Lower leg skin (tissue), 3 donors: ENCODE results near the gene DHX8.

ENCODE experiments used
- POLR2A ChIP-seq, 2 donors: fragments of 450-650 bp; IDR thresholded peaks; one replicate each; pipeline ENCODE4 v1.6.1; 2016 to 2017; ENCODE audit warnings: antibody characterized with exemption in 2 of 2, mild to moderate bottlenecking in 1 of 2, moderate library complexity in 1 of 2
- TF ChIP-seq, protein P1 (sequence below), 3 donors: fragments of 450-650 bp; IDR thresholded peaks; one replicate each; pipeline ENCODE4 v1.5.1; 2016; ENCODE audit warnings: antibody characterized with exemption in 3 of 3, mild to moderate bottlenecking in 3 of 3, moderate library complexity in 2 of 3

DNA sequence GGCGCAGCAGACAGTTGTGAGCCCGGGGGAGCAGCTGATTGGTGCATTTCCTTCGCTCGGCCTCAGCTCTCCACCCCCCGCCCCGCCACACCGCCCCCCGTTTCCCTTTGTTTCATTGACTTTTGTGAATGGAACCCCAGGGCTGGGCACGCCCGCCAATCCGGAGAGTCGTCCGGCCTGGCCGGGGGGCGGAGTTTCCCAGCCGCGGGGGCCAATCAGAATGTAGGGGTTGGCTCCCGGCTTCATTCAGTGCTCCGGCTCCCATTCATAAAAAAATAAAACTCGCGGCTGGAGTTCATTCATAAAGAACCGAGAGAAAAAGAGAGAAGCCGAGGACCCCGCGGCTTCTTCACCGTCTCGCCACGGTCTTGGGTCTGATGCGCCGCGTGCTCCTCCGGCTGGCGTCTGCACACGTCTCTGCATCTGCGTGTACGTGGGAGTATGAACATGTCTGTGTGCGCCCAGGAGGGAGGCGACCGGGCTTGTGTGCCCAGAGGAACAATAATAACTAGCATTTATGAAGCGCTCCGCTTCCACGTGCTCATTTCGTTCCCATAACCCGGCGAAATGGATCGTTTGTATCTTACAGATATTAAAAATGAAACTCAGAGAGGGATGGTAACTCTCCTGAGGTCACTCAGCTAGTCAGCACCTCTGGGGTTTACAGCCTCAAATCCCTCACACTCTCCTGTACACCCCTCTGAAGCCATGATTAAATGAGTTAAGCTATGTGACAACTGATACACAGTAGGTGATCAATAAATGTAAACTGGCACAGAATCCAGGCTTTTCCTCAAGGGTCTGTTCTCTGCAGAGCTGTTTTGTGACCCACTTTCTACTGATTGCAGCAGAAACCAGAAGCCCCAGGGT is 62.8 kb downstream of the DHX8 start, which contains the start of gene ETV4:
- TF ChIP-seq, protein P1, sequence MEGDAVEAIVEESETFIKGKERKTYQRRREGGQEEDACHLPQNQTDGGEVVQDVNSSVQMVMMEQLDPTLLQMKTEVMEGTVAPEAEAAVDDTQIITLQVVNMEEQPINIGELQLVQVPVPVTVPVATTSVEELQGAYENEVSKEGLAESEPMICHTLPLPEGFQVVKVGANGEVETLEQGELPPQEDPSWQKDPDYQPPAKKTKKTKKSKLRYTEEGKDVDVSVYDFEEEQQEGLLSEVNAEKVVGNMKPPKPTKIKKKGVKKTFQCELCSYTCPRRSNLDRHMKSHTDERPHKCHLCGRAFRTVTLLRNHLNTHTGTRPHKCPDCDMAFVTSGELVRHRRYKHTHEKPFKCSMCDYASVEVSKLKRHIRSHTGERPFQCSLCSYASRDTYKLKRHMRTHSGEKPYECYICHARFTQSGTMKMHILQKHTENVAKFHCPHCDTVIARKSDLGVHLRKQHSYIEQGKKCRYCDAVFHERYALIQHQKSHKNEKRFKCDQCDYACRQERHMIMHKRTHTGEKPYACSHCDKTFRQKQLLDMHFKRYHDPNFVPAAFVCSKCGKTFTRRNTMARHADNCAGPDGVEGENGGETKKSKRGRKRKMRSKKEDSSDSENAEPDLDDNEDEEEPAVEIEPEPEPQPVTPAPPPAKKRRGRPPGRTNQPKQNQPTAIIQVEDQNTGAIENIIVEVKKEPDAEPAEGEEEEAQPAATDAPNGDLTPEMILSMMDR (IDR thresholded peaks at IDR 0.05) = no peak
- TF ChIP-seq POLR2A (IDR thresholded peaks at IDR 0.05) = no peak
